IMR-90 (cell line): ENCODE results near the gene TEX44. TPM values are rescaled to one million over a fixed set of nuclear protein-coding genes. Genes with fewer than 3 reads are reported as not detected.

Experiments
- ATAC-seq: fragments of 200-7000 bp; cut with Tn5 transposase; 2 replicates; pipeline ENCODE4 v1.9.1; 2020; ENCODE audit warnings: low read depth, mild to moderate bottlenecking, moderate library complexity
- BruUV-seq: library from RNA; stranded (reverse); fragments of 400-500 nt; replicated peaks from 2 replicates; lab custom pipeline; 2021; lab: Mats Ljungman, UMichigan
- CTCF ChIA-PET: fragments of 300-600 bp; formaldehyde crosslinking; extraction: SDS; loops from one replicate; lab custom pipeline; 2021; ENCODE audit warnings: antibody characterized with exemption; lab: Yijun Ruan, JAX
- POLR2A ChIA-PET: fragments of 300-600 bp; sonication (Branson Sonifier 250); formaldehyde crosslinking; loops from one replicate; lab custom pipeline; 2022; ENCODE audit warnings: antibody characterized with exemption; ENCODE audit not compliant: unreplicated experiment; lab: Charles Lee
- DNase-seq: peaks from one replicate; pipeline ENCODE4 v3.0.0; 2013
- H2AFZ ChIP-seq: replicated peaks from 2 replicates; pipeline ENCODE3; 2013; ENCODE audit warnings: low read length, mild to moderate bottlenecking; ENCODE audit not compliant: poor library complexity
- H2AK5ac ChIP-seq: 2 replicates; pipeline ENCODE4 v1.6.1; 2013; ENCODE audit warnings: low read depth, low read length, inconsistent platforms
- H2AK9ac ChIP-seq: replicated peaks from 2 replicates; pipeline ENCODE3; 2013; ENCODE audit warnings: mild to moderate bottlenecking, low read depth, low read length, moderate library complexity; ENCODE audit not compliant: poor library complexity
- H2BK120ac ChIP-seq: 2 replicates; pipeline ENCODE4 v1.6.1; 2013; ENCODE audit warnings: low read depth, low read length, inconsistent platforms
- H2BK15ac ChIP-seq: 3 replicates; pipeline ENCODE4 v1.6.1; 2013; ENCODE audit warnings: low read depth, low read length, inconsistent platforms
- H2BK20ac ChIP-seq: 2 replicates; pipeline ENCODE4 v1.6.1; 2013; ENCODE audit warnings: low read depth, mild to moderate bottlenecking, inconsistent platforms, low read length, moderate library complexity
- H2BK5ac ChIP-seq: 2 replicates; pipeline ENCODE4 v1.6.1; 2013; ENCODE audit warnings: mild to moderate bottlenecking, low read depth, low read length, inconsistent platforms; ENCODE audit not compliant: poor library complexity, severe bottlenecking
- H3K14ac ChIP-seq: replicated peaks from 2 replicates; pipeline ENCODE4 v1.6.1; 2013; ENCODE audit warnings: low read depth, low read length, inconsistent platforms
- H3K18ac ChIP-seq: 2 replicates; pipeline ENCODE4 v1.6.1; 2013; ENCODE audit warnings: low read depth, low read length, control low read depth
- H3K23ac ChIP-seq: 2 replicates; pipeline ENCODE4 v1.6.1; 2013; ENCODE audit warnings: low read depth, low read length, inconsistent platforms
- H3K27ac ChIP-seq: 2 replicates; pipeline ENCODE4 v1.5.1; 2013; ENCODE audit warnings: mild to moderate bottlenecking, control low read depth, low read length; ENCODE audit not compliant: insufficient read depth
- H3K27me3 ChIP-seq: 2 replicates; pipeline ENCODE4 v1.6.1; 2013; ENCODE audit warnings: low read length; ENCODE audit not compliant: control insufficient read depth, insufficient read depth
- H3K36me3 ChIP-seq: 2 replicates; pipeline ENCODE4 v1.6.1; 2013; ENCODE audit warnings: low read length, mixed read lengths; ENCODE audit not compliant: control insufficient read depth, insufficient read depth
- H3K4ac ChIP-seq: 2 replicates; pipeline ENCODE4 v1.6.1; 2013; ENCODE audit warnings: low read depth, low read length, inconsistent platforms
- H3K4me1 ChIP-seq: 2 replicates; pipeline ENCODE4 v1.6.1; 2013; ENCODE audit warnings: low read length, mixed read lengths; ENCODE audit not compliant: control insufficient read depth, insufficient read depth
- H3K4me2 ChIP-seq: 2 replicates; pipeline ENCODE4 v1.6.1; 2013; ENCODE audit warnings: low read depth, mild to moderate bottlenecking, control low read depth, low read length, moderate library complexity
- H3K4me3 ChIP-seq: 2 replicates; pipeline ENCODE4 v1.5.1; 2013; ENCODE audit warnings: low read depth, mild to moderate bottlenecking, control low read depth, low read length, moderate library complexity; ENCODE audit not compliant: insufficient read depth
- H3K56ac ChIP-seq: 2 replicates; pipeline ENCODE4 v1.6.1; 2013; ENCODE audit warnings: low read length, inconsistent platforms; ENCODE audit not compliant: insufficient read depth; ENCODE audit errors: extremely low read depth
- H3K79me1 ChIP-seq, 2 experiments: 2 replicates each; pipeline ENCODE4 v1.6.1; 2013; ENCODE audit warnings: low read length in 2 of 2, inconsistent platforms in 1 of 2, low read depth in 1 of 2
- H3K9ac ChIP-seq: 2 replicates; pipeline ENCODE4 v1.6.1; 2013; ENCODE audit warnings: low read depth, low read length, control low read depth
- H3K9me1 ChIP-seq: 2 replicates; pipeline ENCODE4 v1.6.1; 2013; ENCODE audit warnings: low read length, inconsistent platforms; ENCODE audit not compliant: insufficient read depth
- H3K9me3 ChIP-seq: 2 replicates; pipeline ENCODE4 v1.6.1; 2013; ENCODE audit warnings: low read length; ENCODE audit not compliant: control insufficient read depth, insufficient read depth
- H4K20me1 ChIP-seq: 2 replicates; pipeline ENCODE4 v1.6.1; 2013; ENCODE audit warnings: low read length, inconsistent platforms; ENCODE audit not compliant: insufficient read depth
- H4K5ac ChIP-seq: 2 replicates; pipeline ENCODE4 v1.6.1; 2013; ENCODE audit warnings: mild to moderate bottlenecking, low read depth, low read length, control low read depth
- H4K8ac ChIP-seq, 2 experiments: 2 replicates each; pipeline ENCODE4 v1.6.1; 2013; ENCODE audit warnings: low read depth in 2 of 2, low read length in 2 of 2, control low read depth in 1 of 2, inconsistent platforms in 1 of 2
- H4K91ac ChIP-seq: 2 replicates; pipeline ENCODE4 v1.6.1; 2013; ENCODE audit warnings: low read depth, low read length, inconsistent platforms; ENCODE audit not compliant: insufficient read depth
- CEBPB ChIP-seq: IDR thresholded peaks from 2 replicates; pipeline ENCODE4 v1.6.1; 2012; ENCODE audit warnings: low read depth, low read length, improper control_type of control experiment
- FOS ChIP-seq: fragments of 150-350 bp; IDR thresholded peaks from 2 replicates; pipeline ENCODE4 v1.6.1; 2016; ENCODE audit warnings: low read depth, low read length
- MAFK ChIP-seq: IDR thresholded peaks from 2 replicates; pipeline ENCODE4 v1.6.1; 2012; ENCODE audit warnings: low read depth, low read length, improper control_type of control experiment
- MAZ ChIP-seq: IDR thresholded peaks from 2 replicates; pipeline ENCODE4 v1.6.1; 2012; ENCODE audit warnings: low read depth, mild to moderate bottlenecking, low read length, improper control_type of control experiment, moderate library complexity, borderline replicate concordance
- MXI1 ChIP-seq: IDR thresholded peaks from 2 replicates; pipeline ENCODE4 v1.6.1; 2012; ENCODE audit warnings: low read depth, mild to moderate bottlenecking, low read length, moderate library complexity, borderline replicate concordance
- NFE2L2 ChIP-seq: fragments of 150-350 bp; IDR thresholded peaks from 2 replicates; pipeline ENCODE4 v1.6.1; 2016; ENCODE audit warnings: low read depth, mild to moderate bottlenecking, low read length
- POLR2A ChIP-seq: IDR thresholded peaks from 2 replicates; pipeline ENCODE4 v1.6.1; 2012; ENCODE audit warnings: mild to moderate bottlenecking, low read depth, low read length
- RAD21 ChIP-seq: IDR thresholded peaks from 2 replicates; pipeline ENCODE4 v1.6.1; 2012; ENCODE audit warnings: low read length, improper control_type of control experiment
- RCOR1 ChIP-seq: IDR thresholded peaks from 2 replicates; pipeline ENCODE4 v1.6.1; 2012; ENCODE audit warnings: mild to moderate bottlenecking, low read length, improper control_type of control experiment; ENCODE audit not compliant: insufficient replicate concordance
- SMC3 ChIP-seq: fragments of 150-350 bp; IDR thresholded peaks from 2 replicates; pipeline ENCODE4 v1.6.1; 2016; ENCODE audit warnings: low read depth, mild to moderate bottlenecking, antibody characterized with exemption, low read length, moderate library complexity
- WGBS, 2 experiments: methylation state at CpG; one replicate each; pipeline versions ENCODE4 v1.1.5 to v1.1.7; 2013; ENCODE audit warnings: missing lambda C conversion rate in 2 of 2; ENCODE audit not compliant: insufficient read length in 1 of 2; ENCODE audit errors: extremely low coverage in 2 of 2; 5-methylcytosine and 5-hydroxymethylcytosine counted together
- dilution Hi-C: fragments of 300-500 bp; cut with HindIII; formaldehyde crosslinking; loops from one replicate; pipeline ENCODE4 v1.14.3; 2018; ENCODE audit warnings: low sequenced_read_pairs; ENCODE audit not compliant: unreplicated experiment
- in situ Hi-C: fragments of 300-500 bp; cut with MboI; formaldehyde crosslinking; loops from 3 replicates; pipeline ENCODE4 v1.14.3; 2019; ENCODE audit warnings: low sequenced_read_pairs, inconsistent platforms, mixed read lengths
- intact Hi-C: fragments of 100-400 bp; cut with micrococcal nuclease; formaldehyde crosslinking; loops from 2 replicates; pipeline ENCODE4 v1.10.0; 2022
- polyA plus RNA-seq, 3 experiments: library from polyadenylated mRNA; depleted of rRNA; stranded (reverse); fragments of >200 nt; gene quantifications; 2 replicates each; pipeline ENCODE4 v1.2.3, GENCODE V29; 2012; ENCODE audit warnings: low replicate concordance in 1 of 3
- total RNA-seq: library from RNA; depleted of rRNA; stranded (reverse); fragments of >200 nt; gene quantifications from 2 replicates; pipeline ENCODE4 v1.2.3, GENCODE V29; 2012

The TEX44 gene
- total and polyA plus RNA-seq, 2 of the 4 experiments (the other 2 are of a cell fraction) = not detected

GRCh38 chr2:231556981-231557380 lies 35.7 kb upstream of the TEX44 start:
- Histone ChIP-seq H3K23ac (no peak overlapping the region), H2AK9ac (no peak overlapping the region), H3K27me3 (no peaks in the 10 kb centered on the region), H3K9me1 (no peaks in the 10 kb centered on the region), H2BK15ac (no peak overlapping the region), H3K4ac (no peak overlapping the region), H4K8ac (no peak overlapping the region), H3K27ac (no peak overlapping the region), H3K18ac (no peak overlapping the region), H3K4me3 (no peak overlapping the region), H3K4me1 (peaks cover 8% of the 10 kb centered on the region; the same call in 1 of the 2 replicates), H2BK5ac (no peak overlapping the region), H3K9me3 (peaks cover 3% of the 10 kb centered on the region; the same call in 1 of the 2 replicates), H3K36me3 (no peaks in the 10 kb centered on the region), H2BK120ac (no peak overlapping the region), H3K56ac (no peak overlapping the region), H3K79me1 (no peaks in the 10 kb centered on the region), H2AK5ac (no peak overlapping the region), H2AFZ (no peak overlapping the region), H4K20me1 (no peaks in the 10 kb centered on the region), H4K5ac (no peak overlapping the region), H3K4me2 (no peak overlapping the region), H4K91ac (no peak overlapping the region), H3K14ac (no peak overlapping the region), H2BK20ac (no peak overlapping the region), H3K9ac (no peak overlapping the region)
- intact Hi-C loops = no loop called here
- no peak for ATAC-seq
- no TSS peak for BruUV-seq
- no peak for DNase-seq
- WGBS, 2 experiments = 96% methylated on average over 5 of the region's 7 CpGs; no CpG with 5 or more reads in 1 of the 2 experiments
- in situ Hi-C loops = no loop called here
- ChIA-PET POLR2A (no interaction called here), CTCF (no interaction called here)
- dilution Hi-C loops = no loop called here
- TF ChIP-seq MAFK = no peak
- TF ChIP-seq RCOR1 = no peak
- no peak for TF ChIP-seq MXI1
- TF ChIP-seq FOS = no peak
- TF ChIP-seq CEBPB = no peak
- no peak for TF ChIP-seq POLR2A
- TF ChIP-seq SMC3 = no peak
- no peak for TF ChIP-seq NFE2L2
- TF ChIP-seq RAD21 = no peak
- TF ChIP-seq MAZ = no peak
